H9 (cell line): ENCODE results near the gene DEK. TPM values are rescaled to one million over a fixed set of nuclear protein-coding genes. Genes with fewer than 3 reads are reported as not detected.

Experiments used
- DNase-seq: peaks from one replicate; pipeline ENCODE4 v3.0.0-alpha.2; 2017
- H2AFZ ChIP-seq: one replicate; pipeline ENCODE4 v1.6.1; 2013; ENCODE audit warnings: mild to moderate bottlenecking, low read length, control low read depth, moderate library complexity
- H2AK5ac ChIP-seq: 2 replicates; pipeline ENCODE4 v1.6.1; 2013; ENCODE audit warnings: low read length, control low read depth, mixed read lengths; ENCODE audit not compliant: insufficient read length
- H2BK120ac ChIP-seq: one replicate; pipeline ENCODE4 v1.6.1; 2013; ENCODE audit warnings: low read depth, mild to moderate bottlenecking, low read length, control low read depth, inconsistent platforms; ENCODE audit not compliant: poor library complexity, severe bottlenecking
- H2BK12ac ChIP-seq: 2 replicates; pipeline ENCODE4 v1.6.1; 2013; ENCODE audit warnings: low read length, control low read depth, mixed read lengths, low read depth; ENCODE audit not compliant: insufficient read length
- H2BK15ac ChIP-seq: 2 replicates; pipeline ENCODE4 v1.6.1; 2013; ENCODE audit warnings: low read depth, low read length, control low read depth
- H2BK20ac ChIP-seq: one replicate; pipeline ENCODE4 v1.6.1; 2013; ENCODE audit warnings: low read depth, mild to moderate bottlenecking, low read length, control low read depth, inconsistent platforms; ENCODE audit not compliant: poor library complexity, severe bottlenecking
- H2BK5ac ChIP-seq: 2 replicates; pipeline ENCODE4 v1.6.1; 2013; ENCODE audit warnings: low read length, control low read depth, mixed read lengths; ENCODE audit not compliant: insufficient read length
- H3K14ac ChIP-seq: 2 replicates; pipeline ENCODE4 v1.6.1; 2013; ENCODE audit warnings: low read length, control low read depth; ENCODE audit not compliant: insufficient read depth
- H3K18ac ChIP-seq: 2 replicates; pipeline ENCODE4 v1.6.1; 2013; ENCODE audit warnings: low read depth, mild to moderate bottlenecking, mixed read lengths, low read length, control low read depth; ENCODE audit not compliant: insufficient read length
- H3K23ac ChIP-seq: 2 replicates; pipeline ENCODE4 v1.6.1; 2013; ENCODE audit warnings: low read length, control low read depth, mixed read lengths, low read depth; ENCODE audit not compliant: insufficient read length
- H3K23me2 ChIP-seq: 2 replicates; pipeline ENCODE4 v1.6.1; 2013; ENCODE audit warnings: low read depth, mild to moderate bottlenecking, mixed read lengths, low read length, control low read depth; ENCODE audit not compliant: insufficient read length, poor library complexity, severe bottlenecking
- H3K27ac ChIP-seq: 2 replicates; pipeline ENCODE4 v1.5.1; 2013; ENCODE audit warnings: low read length, control low read depth, mixed read lengths, low read depth; ENCODE audit not compliant: insufficient read length
- H3K27me3 ChIP-seq: 2 replicates; pipeline ENCODE4 v1.6.1; 2013; ENCODE audit warnings: low read length, control low read depth, inconsistent platforms; ENCODE audit not compliant: insufficient read depth
- H3K4ac ChIP-seq: 2 replicates; pipeline ENCODE4 v1.6.1; 2013; ENCODE audit warnings: low read depth, mild to moderate bottlenecking, control low read depth, inconsistent platforms, low read length, moderate library complexity
- H3K4me1 ChIP-seq: 2 replicates; pipeline ENCODE4 v1.6.1; 2013; ENCODE audit warnings: low read length, control low read depth, inconsistent platforms; ENCODE audit not compliant: insufficient read depth
- H3K4me2 ChIP-seq: 2 replicates; pipeline ENCODE4 v1.6.1; 2013; ENCODE audit warnings: low read length, control low read depth, mixed read lengths; ENCODE audit not compliant: insufficient read length, insufficient read depth
- H3K56ac ChIP-seq: 2 replicates; pipeline ENCODE4 v1.6.1; 2013; ENCODE audit warnings: low read depth, mild to moderate bottlenecking, mixed read lengths, low read length, control low read depth; ENCODE audit not compliant: insufficient read length
- H3K79me1 ChIP-seq: 2 replicates; pipeline ENCODE4 v1.6.1; 2013; ENCODE audit warnings: low read depth, mild to moderate bottlenecking, moderate library complexity, low read length, control low read depth, inconsistent platforms; ENCODE audit not compliant: insufficient read depth, poor library complexity, severe bottlenecking
- H3K79me2 ChIP-seq: 2 replicates; pipeline ENCODE4 v1.6.1; 2013; ENCODE audit warnings: low read length, control low read depth, inconsistent platforms; ENCODE audit not compliant: insufficient read depth
- H3K9ac ChIP-seq: 2 replicates; pipeline ENCODE4 v1.6.1; 2013; ENCODE audit warnings: low read length, control low read depth, mixed read lengths; ENCODE audit not compliant: insufficient read length; ENCODE audit errors: extremely low read depth
- H3K9me3 ChIP-seq: one replicate; pipeline ENCODE4 v1.6.1; 2013; ENCODE audit warnings: low read depth, low read length, inconsistent platforms; ENCODE audit not compliant: control insufficient read depth
- H3T11ph ChIP-seq: one replicate; pipeline ENCODE4 v1.6.1; 2013; ENCODE audit warnings: mild to moderate bottlenecking, low read length, control low read depth, inconsistent platforms
- H4K20me1 ChIP-seq: one replicate; pipeline ENCODE4 v1.6.1; 2013; ENCODE audit not compliant: control insufficient read depth, insufficient read length, insufficient read depth
- H4K5ac ChIP-seq: 2 replicates; pipeline ENCODE4 v1.6.1; 2013; ENCODE audit warnings: low read depth, mild to moderate bottlenecking, mixed read lengths, low read length, control low read depth; ENCODE audit not compliant: insufficient read length
- H4K8ac ChIP-seq: replicated peaks from 2 replicates; pipeline ENCODE4 v1.6.1; 2013; ENCODE audit warnings: low read length, control low read depth, mixed read lengths, low read depth; ENCODE audit not compliant: insufficient read length
- H4K91ac ChIP-seq: 2 replicates; pipeline ENCODE4 v1.6.1; 2013; ENCODE audit warnings: low read depth, mild to moderate bottlenecking, moderate library complexity, mixed read lengths, low read length, control low read depth; ENCODE audit not compliant: insufficient read length
- H3K27ac Mint-ChIP-seq, 3 experiments: 2 replicates in 2 of 3; 3 replicates in 1 of 3; pipeline ENCODE4 v1.8.0; 2020 to 2021; ENCODE audit warnings: mixed read lengths in 3 of 3, mild to moderate bottlenecking in 1 of 3, moderate library complexity in 1 of 3
- H3K27me3 Mint-ChIP-seq: 2 replicates; pipeline ENCODE4 v1.8.0; 2021; ENCODE audit warnings: low read depth, mild to moderate bottlenecking, moderate library complexity, mixed read lengths
- H3K36me3 Mint-ChIP-seq, 3 experiments: 2 replicates in 2 of 3; 3 replicates in 1 of 3; pipeline ENCODE4 v1.8.0; 2020 to 2021; ENCODE audit warnings: low read depth in 3 of 3, mixed read lengths in 3 of 3; ENCODE audit not compliant: insufficient read depth in 1 of 3
- H3K4me1 Mint-ChIP-seq, 2 experiments: 2 replicates each; pipeline ENCODE4 v1.8.0; 2020; ENCODE audit warnings: mixed read lengths in 2 of 2
- H3K4me3 Mint-ChIP-seq, 2 experiments: 2 replicates in 1 of 2; 3 replicates in 1 of 2; pipeline ENCODE4 v1.8.0; 2020 to 2021; ENCODE audit warnings: mild to moderate bottlenecking in 2 of 2, mixed read lengths in 2 of 2, moderate library complexity in 1 of 2
- H3K9me3 Mint-ChIP-seq, 2 experiments: 2 replicates in 1 of 2; 3 replicates in 1 of 2; pipeline ENCODE4 v1.8.0; 2020; ENCODE audit warnings: mild to moderate bottlenecking in 2 of 2, mixed read lengths in 2 of 2, moderate library complexity in 1 of 2
- CTCF ChIP-seq: fragments of 200-600 bp; sonication (generic); conservative IDR thresholded peaks from 3 replicates; pipeline ENCODE4 v1.8.0; 2021; ENCODE audit warnings: antibody characterized with exemption, mild to moderate bottlenecking
- whole genome bisulfite sequencing: extraction: QIAGEN DNeasy Blood & Tissue Kit; methylation state at CpG from one replicate; pipeline ENCODE4 v1.1.7; 2013; ENCODE audit warnings: missing lambda C conversion rate, low lambda C conversion rate, mixed read lengths; ENCODE audit not compliant: insufficient read length; ENCODE audit errors: extremely low coverage; 5-methylcytosine and 5-hydroxymethylcytosine counted together
- total RNA-seq: library from RNA; stranded (reverse); gene quantifications from 2 replicates; pipeline ENCODE4 v1.2.1, GENCODE V29; 2021

Gene DEK
- total RNA-seq, 1 experiment from 2014 or later: 217 TPM

- H3K4me1 ChIP-seq: no peaks in the 10 kb centered on the region
- H4K20me1 ChIP-seq: no peaks in the 10 kb centered on the region
- H3K14ac ChIP-seq: no peak overlapping the region
- H3K79me2 ChIP-seq: no peaks in the 10 kb centered on the region
- H3K23ac ChIP-seq: no peak overlapping the region
- no peaks in the 10 kb centered on the region for H3K27me3 ChIP-seq
- H2BK120ac ChIP-seq: no peak overlapping the region
- no peaks in the 10 kb centered on the region for H3K79me1 ChIP-seq
- H3K4ac ChIP-seq: no peak overlapping the region
- no peaks in the 10 kb centered on the region for H3K9me3 Mint-ChIP-seq
- H3K9ac ChIP-seq: no peak overlapping the region
- H2AFZ ChIP-seq: no peak overlapping the region
- peaks cover 9 to 48% (median 31%) of the 10 kb centered on the region in 3 experiments; a peak in 6 of 7 replicates for H3K36me3 Mint-ChIP-seq
- H4K8ac ChIP-seq: no peak overlapping the region
- TF ChIP-seq CTCF: no peak
- H4K5ac ChIP-seq: no peak overlapping the region
- no peak overlapping the region for H3K56ac ChIP-seq
- no peaks in the 10 kb centered on the region for H3K27me3 Mint-ChIP-seq
- H3K23me2 ChIP-seq: no peaks in the 10 kb centered on the region
- peak overlapping the region in 2 of 3 experiments; percentile 36 to 67; a peak in 5 of 7 replicates for H3K27ac Mint-ChIP-seq
- no peak overlapping the region for H4K91ac ChIP-seq
- H3K9me3 ChIP-seq: no peaks in the 10 kb centered on the region
- H3K4me1 Mint-ChIP-seq: peaks cover 6 to 14% of the 10 kb centered on the region in 2 experiments
- H2BK15ac ChIP-seq: no peak overlapping the region
- H2BK20ac ChIP-seq: no peak overlapping the region
- no peak overlapping the region for H2BK5ac ChIP-seq
- H3K27ac ChIP-seq: no peak overlapping the region
- no peak overlapping the region for H3K18ac ChIP-seq
- no peak overlapping the region; a peak in 1 of 5 replicates for H3K4me3 Mint-ChIP-seq
- H2AK5ac ChIP-seq: no peak overlapping the region
- H2BK12ac ChIP-seq: no peak overlapping the region
- WGBS: no CpG with 5 or more reads among the region's 3 CpGs
- no peak overlapping the region for H3K4me2 ChIP-seq
- no peak for DNase-seq
- H3T11ph ChIP-seq: no peak overlapping the region
Measured at GRCh38 chr6:18178960-18179615, 85.2 kb downstream of the DEK start.
